Central memory CD8-positive, alpha-beta T cell (primary cell): Measurements from ENCODE around the gene RELL1.
"Not testable (repeated sequence)": the region's sequence is repeated elsewhere in the genome, so short reads cannot be mapped to it uniquely, and the experiment has no call there.

Experiments
- ATAC-seq: fragments of 150-1000 bp; cut with Tn5 transposase; replicated peaks from 2 replicates; pipeline ENCODE4 v1.10.0; 2022; ENCODE audit warnings: mild to moderate bottlenecking, moderate FRiP score, moderate number of reproducible peaks; ENCODE audit not compliant: poor library complexity, severe bottlenecking; ENCODE audit errors: extremely low read depth
- DNase-seq, 2 donors: peaks; one replicate each; pipeline ENCODE4 v3.0.0; 2021; ENCODE audit warnings: low spot score in 2 of 2
- H3K27ac Mint-ChIP-seq: one replicate; pipeline ENCODE4 v1.8.0; 2022; ENCODE audit warnings: low read depth, mild to moderate bottlenecking, moderate library complexity, mixed read lengths
- H3K27me3 Mint-ChIP-seq: one replicate; pipeline ENCODE4 v1.8.0; 2022; ENCODE audit warnings: mixed read lengths
- H3K36me3 Mint-ChIP-seq: one replicate; pipeline ENCODE4 v1.8.0; 2022; ENCODE audit warnings: mild to moderate bottlenecking, moderate library complexity, mixed read lengths; ENCODE audit not compliant: insufficient read depth
- H3K4me1 Mint-ChIP-seq: one replicate; pipeline ENCODE4 v1.8.0; 2022; ENCODE audit warnings: mixed read lengths
- H3K4me3 Mint-ChIP-seq: one replicate; pipeline ENCODE4 v1.8.0; 2022; ENCODE audit warnings: mild to moderate bottlenecking, moderate library complexity, mixed read lengths
- H3K9me3 Mint-ChIP-seq: one replicate; pipeline ENCODE4 v1.8.0; 2022; ENCODE audit warnings: mixed read lengths

The RELL1 gene

DNA sequence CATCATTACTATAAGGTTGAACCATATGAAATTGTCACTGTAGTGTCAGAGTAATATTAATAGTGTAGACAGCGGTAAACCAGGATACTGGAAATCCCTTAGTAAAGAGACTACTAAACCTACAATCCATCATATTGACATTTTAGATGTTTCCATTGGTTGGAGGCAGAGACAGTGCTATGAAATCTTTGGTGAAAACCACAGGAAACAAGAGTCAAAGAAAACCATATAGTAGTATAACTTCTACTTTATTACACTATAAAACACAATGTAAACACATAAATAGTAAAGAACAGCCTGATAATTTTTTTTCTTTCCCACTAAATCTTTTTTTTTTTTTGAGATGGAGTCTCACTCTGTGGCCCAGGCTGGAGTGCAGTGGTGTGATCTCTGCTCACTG, 15.9 kb downstream of the RELL1 start:
- ATAC-seq (no peak), DNase-seq (no peak)
- H3K27ac Mint-ChIP-seq: no peak overlapping the region

GRCh38 chr4:37669124-37669523, 17.1 kb downstream of the RELL1 start:
- H3K36me3 Mint-ChIP-seq, H3K4me3 Mint-ChIP-seq, H3K27ac Mint-ChIP-seq, DNase-seq, ATAC-seq, H3K27me3 Mint-ChIP-seq, H3K9me3 Mint-ChIP-seq: not testable (repeated sequence)
- H3K4me1 Mint-ChIP-seq: peaks cover 51% of the 10 kb centered on the region

More for the DNA sequence above, 15.9 kb downstream of the RELL1 start:
- Mint-ChIP-seq H3K4me1 (peaks cover 61% of the 10 kb centered on the region), H3K36me3 (peaks cover 13% of the 10 kb centered on the region), H3K4me3 (no peak overlapping the region), H3K9me3 (no peaks in the 10 kb centered on the region), H3K27me3 (no peaks in the 10 kb centered on the region)

DNA sequence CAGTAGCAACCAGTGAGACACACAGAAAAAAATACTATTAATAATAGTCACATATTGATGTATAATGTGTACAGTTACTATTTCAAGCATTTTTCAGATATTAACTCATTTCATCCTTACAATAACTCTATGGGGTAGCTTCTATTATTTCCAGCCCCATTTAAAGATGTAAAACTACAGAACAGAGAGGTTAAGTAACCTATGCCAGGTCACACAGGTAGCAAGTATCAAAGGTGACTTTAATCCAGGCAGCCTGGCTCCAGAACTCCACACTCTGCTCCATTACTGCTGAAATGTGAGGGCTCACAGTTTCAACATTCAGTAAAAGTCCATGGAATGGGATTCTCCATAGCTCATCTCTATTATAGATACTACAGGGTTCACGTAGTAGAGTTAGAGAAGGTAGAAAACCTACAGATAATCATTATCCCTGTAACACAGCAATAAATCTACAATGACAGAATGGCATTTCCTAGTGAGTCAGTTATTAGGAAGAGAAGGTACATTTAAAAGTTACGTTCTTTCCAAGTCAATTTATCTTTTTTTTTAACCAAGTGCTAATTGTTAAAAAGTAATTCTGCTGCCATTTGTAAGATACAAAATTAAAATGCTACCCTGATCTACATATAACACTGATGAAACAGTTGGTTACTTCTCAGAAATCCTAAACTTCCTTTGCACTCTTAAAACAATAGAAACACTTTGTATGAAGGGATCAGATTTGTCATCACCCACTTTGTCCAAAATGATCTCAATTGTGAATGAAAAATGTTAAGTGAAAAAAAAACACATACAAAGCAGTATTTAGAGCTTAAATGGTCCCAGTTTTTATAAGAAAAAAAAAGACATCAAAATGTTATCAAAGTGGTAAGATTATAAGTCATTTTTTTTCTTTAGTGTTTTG, 18.7 kb downstream of the RELL1 start:
- H3K27ac Mint-ChIP-seq: no peak overlapping the region
- peaks cover 9% of the 10 kb centered on the region for H3K36me3 Mint-ChIP-seq
- H3K9me3 Mint-ChIP-seq: no peaks in the 10 kb centered on the region
- ATAC-seq (no peak), DNase-seq (no peak)
- no peak overlapping the region for H3K4me3 Mint-ChIP-seq
- peaks cover 42% of the 10 kb centered on the region for H3K4me1 Mint-ChIP-seq
- no peaks in the 10 kb centered on the region for H3K27me3 Mint-ChIP-seq

DNA sequence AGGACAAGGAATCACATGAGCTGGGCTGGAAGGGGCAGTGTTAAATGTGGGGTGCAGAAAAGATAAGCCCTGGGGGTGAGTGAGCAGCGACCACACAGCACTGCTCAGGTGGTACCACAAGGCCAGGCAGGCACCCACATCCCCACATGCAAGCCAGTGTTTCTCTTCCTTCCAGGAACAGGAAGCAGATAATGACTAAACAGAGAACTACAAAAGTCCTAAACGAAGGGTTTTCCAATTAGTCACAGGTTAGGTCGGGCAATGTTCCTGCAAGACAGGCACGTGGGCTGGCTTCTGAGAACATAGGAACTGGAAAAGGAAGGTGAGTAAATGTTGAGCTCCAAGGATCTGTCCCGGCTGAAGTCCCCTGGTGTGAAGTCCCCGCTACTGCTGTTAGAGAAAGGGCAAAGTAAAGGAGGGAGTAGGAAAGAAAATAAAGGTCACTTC, 19.5 kb downstream of the RELL1 start:
- Mint-ChIP-seq H3K36me3 (peaks cover 8% of the 10 kb centered on the region), H3K4me1 (peaks cover 38% of the 10 kb centered on the region), H3K9me3 (no peaks in the 10 kb centered on the region), H3K27me3 (no peaks in the 10 kb centered on the region), H3K4me3 (no peak overlapping the region), H3K27ac (no peak overlapping the region)
- DNase-seq (no peak), ATAC-seq (no peak)

GRCh38 chr4:37665333-37666320, 20.5 kb downstream of the RELL1 start:
- H3K27ac Mint-ChIP-seq: peak overlapping the region; percentile 33
- no peak overlapping the region for H3K4me3 Mint-ChIP-seq
- ATAC-seq (no peak), DNase-seq (no peak)
- no peaks in the 10 kb centered on the region for H3K27me3 Mint-ChIP-seq
- H3K9me3 Mint-ChIP-seq: no peaks in the 10 kb centered on the region
- peaks cover 38% of the 10 kb centered on the region for H3K4me1 Mint-ChIP-seq
- H3K36me3 Mint-ChIP-seq: peaks cover 12% of the 10 kb centered on the region

DNA sequence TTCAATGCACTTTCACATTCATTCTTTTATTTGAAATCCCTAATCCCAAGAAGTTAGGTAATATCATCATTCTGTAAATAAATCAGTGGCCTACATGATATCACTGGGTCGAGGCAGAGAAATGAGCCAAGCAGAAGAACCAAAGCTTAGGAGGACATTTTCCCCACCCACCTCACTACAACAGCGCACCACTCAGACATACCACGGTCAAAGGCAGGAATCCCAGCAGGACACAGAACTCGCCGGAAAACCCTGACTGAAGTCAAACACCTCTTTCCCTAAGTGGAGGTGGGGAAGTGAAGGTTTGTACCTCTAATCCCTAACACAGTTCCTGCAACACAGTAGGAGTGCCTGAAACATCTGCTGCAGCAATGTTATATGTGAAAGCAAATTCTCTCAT, 21.5 kb downstream of the RELL1 start:
- ATAC-seq (no peak), DNase-seq (no peak)
- Mint-ChIP-seq H3K4me3 (no peak overlapping the region), H3K9me3 (no peaks in the 10 kb centered on the region), H3K4me1 (peaks cover 47% of the 10 kb centered on the region), H3K36me3 (peaks cover 12% of the 10 kb centered on the region), H3K27ac (no peak overlapping the region), H3K27me3 (no peaks in the 10 kb centered on the region)

DNA sequence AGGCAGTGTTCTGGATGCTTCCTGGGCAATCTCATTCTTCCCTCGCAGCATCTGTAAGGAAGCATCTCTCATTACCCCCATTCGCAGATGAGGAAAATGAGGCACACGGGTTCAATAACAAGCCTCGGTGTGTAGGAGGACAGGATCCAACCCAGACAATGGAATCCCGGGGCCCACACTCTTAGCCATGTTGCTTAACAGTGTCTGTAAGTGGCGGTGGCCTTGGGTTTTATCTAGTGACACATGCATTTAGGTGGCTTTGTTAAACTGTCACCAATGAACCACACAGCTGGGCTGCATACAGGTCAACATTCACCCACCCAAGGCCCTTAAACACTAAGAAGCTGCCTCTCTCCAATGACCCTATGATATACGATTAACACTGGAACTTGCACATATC, 22.6 kb downstream of the RELL1 start:
- no peak overlapping the region for H3K27ac Mint-ChIP-seq
- H3K4me1 Mint-ChIP-seq: peaks cover 59% of the 10 kb centered on the region
- DNase-seq (no peak), ATAC-seq (no peak)
- no peaks in the 10 kb centered on the region for H3K27me3 Mint-ChIP-seq
- H3K9me3 Mint-ChIP-seq: no peaks in the 10 kb centered on the region
- H3K36me3 Mint-ChIP-seq: peaks cover 16% of the 10 kb centered on the region
- no peak overlapping the region for H3K4me3 Mint-ChIP-seq

DNA sequence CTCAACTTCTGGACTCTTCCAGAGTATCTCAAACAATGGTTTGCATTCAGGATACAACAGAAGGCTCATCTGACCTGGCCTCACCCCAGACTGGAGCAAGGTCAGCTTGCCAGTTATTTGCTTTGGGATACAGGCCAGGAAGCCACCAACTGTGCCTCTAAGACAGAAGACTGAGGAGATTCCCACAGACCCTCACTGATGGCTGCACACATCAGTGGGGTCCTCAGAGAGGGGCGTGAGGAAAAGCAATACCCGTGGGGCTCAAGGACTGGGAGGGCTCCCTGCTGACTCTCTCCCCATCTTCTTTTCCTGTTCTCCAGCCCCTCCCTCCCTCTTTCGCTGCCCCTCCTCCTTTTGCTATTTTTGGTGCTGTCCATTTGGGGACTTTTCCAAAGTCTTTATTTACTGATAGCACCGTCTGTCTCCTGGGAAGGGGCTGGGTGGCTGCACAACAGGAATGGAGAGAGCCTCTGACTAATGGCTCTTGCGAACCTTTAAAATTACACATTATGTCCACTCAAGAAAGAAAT, 23.2 kb downstream of the RELL1 start:
- Mint-ChIP-seq H3K27me3 (no peaks in the 10 kb centered on the region), H3K36me3 (peaks cover 13% of the 10 kb centered on the region), H3K4me3 (no peak overlapping the region), H3K4me1 (peaks cover 59% of the 10 kb centered on the region), H3K27ac (no peak overlapping the region), H3K9me3 (no peaks in the 10 kb centered on the region)
- DNase-seq (no peak), ATAC-seq (no peak)

DNA sequence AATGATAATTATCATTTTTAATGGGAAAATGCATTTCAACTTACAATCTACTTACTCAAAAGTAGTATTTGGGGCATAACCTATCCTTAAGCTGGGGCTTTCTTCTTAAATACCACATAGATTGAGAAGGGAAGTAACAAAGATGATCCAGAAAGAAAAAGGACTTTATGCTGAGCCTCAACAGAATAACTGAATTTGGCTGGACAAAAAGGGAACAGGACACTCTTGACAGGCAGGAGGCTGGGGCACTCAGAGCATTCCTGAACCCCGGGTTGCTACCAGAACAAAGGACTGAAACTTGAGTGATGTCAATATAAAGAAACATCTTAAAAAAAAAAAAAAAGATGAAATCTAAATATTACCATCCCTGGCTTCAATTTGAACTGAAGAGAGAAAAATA, 23.9 kb downstream of the RELL1 start:
- H3K9me3 Mint-ChIP-seq: peaks cover 3% of the 10 kb centered on the region
- H3K36me3 Mint-ChIP-seq: peaks cover 13% of the 10 kb centered on the region
- ATAC-seq (no peak), DNase-seq (no peak)
- no peak overlapping the region for H3K4me3 Mint-ChIP-seq
- H3K27me3 Mint-ChIP-seq: no peaks in the 10 kb centered on the region
- peaks cover 52% of the 10 kb centered on the region for H3K4me1 Mint-ChIP-seq
- no peak overlapping the region for H3K27ac Mint-ChIP-seq

- Mint-ChIP-seq H3K9me3 (peaks cover 5% of the 10 kb centered on the region), H3K27ac (no peak overlapping the region), H3K27me3 (no peaks in the 10 kb centered on the region), H3K36me3 (peaks cover 11% of the 10 kb centered on the region), H3K4me3 (no peak overlapping the region), H3K4me1 (peaks cover 48% of the 10 kb centered on the region)
- ATAC-seq: no peak
- no peak for DNase-seq
These were observed 24.4 kb downstream of the RELL1 start for GRCh38 chr4:37661772-37662171.

DNA sequence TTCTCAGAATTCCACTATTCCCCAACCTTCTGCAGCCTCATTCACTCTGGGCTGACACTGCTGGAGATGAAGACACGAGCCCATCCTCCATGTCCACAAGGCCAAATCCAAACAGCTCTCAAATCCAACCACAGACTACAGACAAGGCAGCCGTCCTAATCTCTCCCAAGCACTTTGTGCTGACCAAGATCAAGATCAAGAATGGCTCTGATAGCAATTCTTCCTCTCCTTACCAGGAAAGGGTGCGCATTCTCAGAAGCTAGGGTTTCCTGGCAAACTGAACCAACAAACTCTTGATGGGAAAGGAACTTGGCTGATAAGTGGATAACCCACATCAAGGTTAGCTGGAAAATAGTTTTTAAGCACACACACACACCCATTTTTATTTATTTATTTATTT, 26.5 kb downstream of the RELL1 start:
- Mint-ChIP-seq H3K36me3 (peaks cover 11% of the 10 kb centered on the region), H3K27me3 (no peaks in the 10 kb centered on the region), H3K27ac (no peak overlapping the region), H3K4me1 (peaks cover 32% of the 10 kb centered on the region), H3K4me3 (no peak overlapping the region), H3K9me3 (peaks cover 5% of the 10 kb centered on the region)
- ATAC-seq: no peak
- DNase-seq: no peak

DNA sequence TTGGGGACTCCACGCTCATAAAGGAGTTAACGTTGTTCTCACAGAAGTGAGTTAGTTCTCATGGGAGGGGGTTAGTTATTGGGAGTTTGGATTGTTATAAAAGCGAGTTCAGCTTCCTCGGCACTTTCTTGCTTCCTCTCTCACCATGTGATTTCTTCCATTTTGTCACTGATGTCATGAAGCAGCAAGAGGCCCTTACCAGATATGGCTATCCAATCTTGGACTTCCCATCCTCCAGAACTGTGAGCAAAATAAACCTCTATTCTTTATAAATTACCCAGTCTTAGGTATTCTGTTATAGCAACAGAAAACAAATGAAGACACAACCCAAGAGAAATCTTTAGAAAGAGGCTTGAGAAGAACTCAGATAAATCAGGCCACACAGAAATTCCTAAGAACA, 29.5 kb downstream of the RELL1 start:
- H3K9me3 Mint-ChIP-seq: peaks cover 5% of the 10 kb centered on the region
- ATAC-seq (no peak), DNase-seq (no peak)
- H3K27ac Mint-ChIP-seq: no peak overlapping the region
- no peak overlapping the region for H3K4me3 Mint-ChIP-seq
- peaks cover 34% of the 10 kb centered on the region for H3K4me1 Mint-ChIP-seq
- H3K36me3 Mint-ChIP-seq: peaks cover 11% of the 10 kb centered on the region
- no peaks in the 10 kb centered on the region for H3K27me3 Mint-ChIP-seq
